ENCODE results near the gene SCYL3.
"Not testable (repeated sequence)": the region's sequence is repeated elsewhere in the genome, so short reads cannot be mapped to it uniquely, and the experiment has no call there.

SCYL3 gene

DNA sequence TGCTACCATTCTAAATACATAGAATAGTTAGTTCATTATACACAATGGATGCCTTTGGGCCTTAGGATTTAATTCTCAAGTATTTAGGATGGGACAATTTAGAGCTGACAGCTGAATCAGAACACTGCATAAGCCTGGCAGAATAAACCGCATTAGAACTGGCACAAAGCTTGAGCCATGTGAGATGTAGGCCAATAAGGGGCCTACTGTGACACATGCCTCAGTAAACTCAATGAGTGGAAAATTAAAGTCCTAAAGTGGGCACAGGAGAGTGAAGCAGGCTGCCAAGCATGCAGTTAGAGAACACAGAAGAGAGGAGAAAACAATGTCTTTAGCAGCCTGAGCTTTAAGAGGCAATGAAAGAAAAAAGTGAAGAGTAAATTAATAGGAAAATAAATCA, 24.3 kb downstream of the SCYL3 start:
- DNase-seq (ENCODE audit: low read depth) = no peak

GRCh38 chr1:169868978-169869377, 24.7 kb downstream of the SCYL3 start:
- no peak for DNase-seq (ENCODE audit: low read depth)

DNA sequence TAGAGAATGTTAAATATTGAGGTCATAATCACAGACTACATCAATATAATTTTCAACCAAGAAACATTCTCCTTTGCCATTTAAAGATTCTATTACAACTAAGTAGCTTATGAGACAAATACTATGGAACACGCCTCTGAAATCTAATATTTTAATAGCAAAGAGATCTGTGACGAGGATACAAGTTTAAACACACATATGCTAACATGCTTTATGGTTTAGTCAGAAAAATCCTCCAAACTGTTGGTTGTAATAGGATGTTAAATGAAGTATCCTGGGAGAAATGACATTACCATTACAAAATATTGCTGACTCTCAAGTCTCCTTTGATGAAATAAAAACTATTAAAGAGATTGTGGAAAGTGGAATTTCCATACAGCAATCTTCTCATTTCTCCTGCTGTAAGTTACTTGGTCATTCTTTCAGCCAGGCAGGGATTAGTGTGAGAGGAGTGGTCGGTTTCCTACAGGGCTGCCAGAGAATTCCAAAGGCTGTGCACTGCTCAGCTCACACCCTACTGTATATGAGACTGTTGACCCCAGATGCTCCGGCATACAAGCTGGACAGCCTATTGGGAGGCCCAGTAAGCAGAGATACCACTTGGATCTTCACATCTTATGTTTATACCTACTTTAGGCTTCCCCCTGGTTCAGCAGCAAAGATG, 26.6 kb downstream of the SCYL3 start:
- DNase-seq (ENCODE audit: low read depth) = no peak

DNA sequence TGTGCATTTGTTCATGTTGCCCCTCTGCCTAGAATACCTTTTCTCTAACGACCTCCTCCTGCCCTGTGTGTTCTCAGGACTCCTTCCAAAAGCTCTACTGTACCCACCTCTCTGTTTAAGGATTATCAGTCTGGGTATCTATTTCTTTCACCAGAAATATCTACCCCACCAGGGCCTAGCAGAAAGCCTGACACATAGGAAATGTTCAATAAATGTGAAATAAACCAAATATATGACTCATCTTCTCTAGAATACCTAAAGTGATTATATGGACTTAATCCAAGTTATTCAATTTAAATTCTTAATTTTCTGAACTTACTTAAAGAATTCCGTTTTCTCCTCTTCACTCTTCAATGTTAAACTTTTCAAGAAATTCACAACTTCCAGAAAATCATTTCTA, 27.1 kb downstream of the SCYL3 start:
- no peak for DNase-seq (ENCODE audit: low read depth)

DNA sequence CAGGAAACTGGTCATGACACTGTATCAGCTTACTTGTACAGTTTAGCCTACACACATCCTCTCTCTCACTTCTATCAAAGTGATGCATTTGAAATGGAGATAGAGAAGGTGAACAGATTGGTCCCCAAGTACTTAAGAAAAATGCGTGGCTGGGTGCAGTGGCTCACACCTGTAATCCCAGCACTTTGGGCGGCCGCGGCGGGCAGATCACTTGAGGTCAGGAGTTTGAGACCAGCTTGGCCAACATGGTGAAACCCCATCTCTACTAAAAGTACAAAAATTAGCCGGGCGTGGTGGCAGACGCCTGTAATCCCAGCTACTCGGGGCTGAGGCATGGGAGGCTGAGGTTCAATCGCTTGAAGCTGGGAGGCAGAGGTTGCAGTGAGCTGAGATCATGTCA, 29.2 kb downstream of the SCYL3 start:
- not testable (repeated sequence) for DNase-seq (ENCODE audit: low read depth)

DNA sequence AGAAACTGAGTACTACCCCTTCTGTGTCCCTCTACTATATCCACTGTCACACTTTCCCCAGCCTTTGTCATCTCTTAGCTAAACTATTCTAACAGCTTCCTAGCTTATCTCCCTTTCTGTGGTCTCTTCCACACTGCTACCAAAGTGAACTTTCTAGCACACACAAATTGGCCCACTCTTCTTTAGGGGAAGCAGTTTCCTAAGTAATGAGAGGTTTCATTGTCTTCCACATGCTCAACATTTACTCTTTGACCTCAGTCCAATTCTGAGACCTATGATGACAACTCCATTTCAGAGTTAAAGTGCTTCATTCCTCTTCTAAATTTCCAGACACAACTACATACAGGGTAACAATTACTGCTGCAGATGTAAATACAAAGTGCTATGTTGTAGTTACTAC, 32.9 kb downstream of the SCYL3 start:
- no peak for DNase-seq (ENCODE audit: low read depth)

DNA sequence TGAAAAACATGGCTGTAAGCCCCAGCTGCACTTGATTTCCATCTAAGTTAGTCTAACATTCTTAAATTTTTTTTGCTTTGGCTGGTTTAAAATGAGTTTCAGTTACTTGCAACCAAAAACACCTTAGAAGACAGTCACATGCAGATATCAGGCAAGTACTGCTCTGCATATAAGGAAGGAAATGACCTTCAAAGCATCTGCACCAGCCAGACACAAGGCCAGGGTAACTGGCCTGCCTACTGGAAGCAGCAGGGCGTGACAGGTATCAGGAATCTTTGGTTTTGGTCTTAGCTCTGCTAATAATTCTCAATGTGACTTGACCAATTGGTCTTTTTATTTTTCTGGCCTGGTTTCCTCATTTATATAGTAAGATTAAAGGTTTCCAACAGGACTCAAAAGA, 33.5 kb downstream of the SCYL3 start:
- DNase-seq (ENCODE audit: low read depth) = no peak

- no peak for DNase-seq (ENCODE audit: low read depth)
Observed at GRCh38 chr1:169859001-169859400, 34.7 kb downstream of the SCYL3 start.

DNA sequence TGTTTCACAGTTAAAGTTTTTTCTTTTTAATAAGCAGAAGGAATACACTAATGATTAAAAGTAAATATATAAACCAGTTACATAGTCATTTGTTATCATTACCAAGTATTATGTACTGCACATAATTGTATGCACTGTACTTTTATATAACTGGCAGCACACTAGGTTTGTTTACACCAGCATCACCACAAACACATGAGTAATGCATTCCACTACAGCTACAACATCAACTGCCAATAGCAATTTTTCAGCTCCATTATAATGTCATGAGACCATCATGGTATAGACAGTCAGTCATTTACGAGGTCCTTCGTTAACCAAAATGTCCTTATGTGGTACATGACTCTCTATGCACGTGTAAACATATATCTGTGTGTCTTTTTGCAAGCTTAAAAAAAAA, 35.2 kb downstream of the SCYL3 start:
- DNase-seq (ENCODE audit: low read depth) = no peak

DNA sequence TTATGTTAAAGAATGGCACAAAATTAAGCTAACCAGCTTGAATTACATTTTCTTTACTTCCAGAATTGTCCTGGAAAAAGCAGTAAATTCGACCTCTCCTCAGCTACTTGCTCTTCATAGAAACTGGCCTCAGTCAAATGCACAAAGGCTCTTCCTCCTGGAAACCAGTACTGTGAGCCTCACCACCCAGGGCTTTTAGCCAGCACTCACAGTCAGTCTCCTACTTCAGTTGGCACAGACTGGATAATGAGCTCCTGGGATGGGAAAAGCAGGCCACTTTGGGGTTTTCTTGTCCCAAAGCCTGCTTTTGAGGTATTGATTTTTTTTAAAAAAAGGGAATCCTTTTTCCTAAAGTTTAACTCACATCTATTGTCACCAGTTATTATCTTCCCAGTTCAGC, 40.4 kb downstream of the SCYL3 start:
- no peak for DNase-seq (ENCODE audit: low read depth)

DNA sequence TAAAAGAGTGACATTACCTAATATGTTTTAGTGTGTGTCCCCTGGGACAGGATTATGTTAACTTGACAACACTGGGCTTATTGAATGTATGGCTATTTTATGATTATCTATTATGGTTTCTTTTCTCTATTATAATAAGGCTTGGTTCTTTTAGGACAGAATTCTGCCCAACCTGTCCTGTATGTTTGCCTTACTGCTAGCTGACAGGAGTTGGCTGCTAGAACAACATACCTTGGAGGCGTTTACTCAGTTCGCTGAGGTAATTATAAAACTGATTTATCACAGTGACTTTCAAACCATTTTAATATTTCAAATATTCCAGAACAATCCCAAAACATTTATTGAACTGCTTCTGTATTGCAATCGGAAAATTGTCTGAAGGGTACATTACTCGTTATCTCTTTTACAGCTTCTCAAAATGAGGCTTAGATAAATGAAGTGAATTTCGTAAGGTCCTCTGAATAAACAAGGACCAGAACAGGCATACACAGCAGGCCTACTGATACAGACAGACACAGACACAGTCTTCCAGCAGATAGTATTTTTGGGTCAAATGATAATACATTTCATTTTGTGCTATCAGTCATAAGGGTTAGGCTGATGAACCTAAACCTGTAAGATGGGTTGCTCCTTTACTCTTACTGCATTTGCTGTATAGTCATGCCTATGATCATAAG, 44.2 kb downstream of the SCYL3 start:
- DNase-seq (ENCODE audit: low read depth) = no peak

DNA sequence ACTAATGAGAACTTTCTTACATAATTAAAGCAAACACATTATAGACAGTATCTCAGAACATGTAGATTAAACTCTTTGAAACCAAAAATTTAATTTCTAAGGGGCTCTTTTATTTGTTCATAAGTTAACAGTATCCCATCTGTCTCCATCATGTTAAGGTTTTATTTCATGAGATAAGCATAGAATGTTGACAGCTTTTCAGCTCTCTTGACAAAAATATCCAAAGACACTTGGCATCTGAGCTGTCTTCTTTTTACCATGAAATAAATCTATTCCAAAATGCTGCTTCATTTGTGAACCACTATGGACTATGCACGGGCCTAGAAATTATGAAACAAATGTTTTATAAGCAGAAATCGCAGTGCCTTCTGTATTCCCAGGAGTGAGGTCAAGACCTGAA, 45.2 kb downstream of the SCYL3 start:
- DNase-seq (ENCODE audit: low read depth) = no peak

- DNase-seq (ENCODE audit: low read depth) = no peak
Observed at GRCh38 chr1:169844941-169845608, 48.6 kb downstream of the SCYL3 start.

DNA sequence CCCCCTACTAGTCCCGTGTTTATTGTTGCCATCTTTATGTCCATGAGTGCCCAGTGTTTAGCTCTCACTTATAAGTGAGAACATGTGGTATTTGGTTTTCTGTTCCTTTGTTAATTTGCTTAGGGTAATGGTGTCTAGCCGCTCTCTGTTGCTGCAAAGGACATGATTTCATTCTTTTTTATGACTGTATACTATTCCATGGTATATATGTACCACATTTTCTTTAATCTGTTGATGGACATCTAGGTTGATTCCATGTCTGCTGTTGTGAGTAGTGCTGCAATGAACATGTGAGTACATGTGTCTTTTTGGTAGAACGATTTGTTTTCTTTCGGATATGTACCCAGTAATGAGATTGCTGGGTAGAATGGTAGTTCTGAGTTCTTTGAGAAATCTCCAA, 54.8 kb downstream of the SCYL3 start:
- DNase-seq (ENCODE audit: low read depth) = no peak

DNA sequence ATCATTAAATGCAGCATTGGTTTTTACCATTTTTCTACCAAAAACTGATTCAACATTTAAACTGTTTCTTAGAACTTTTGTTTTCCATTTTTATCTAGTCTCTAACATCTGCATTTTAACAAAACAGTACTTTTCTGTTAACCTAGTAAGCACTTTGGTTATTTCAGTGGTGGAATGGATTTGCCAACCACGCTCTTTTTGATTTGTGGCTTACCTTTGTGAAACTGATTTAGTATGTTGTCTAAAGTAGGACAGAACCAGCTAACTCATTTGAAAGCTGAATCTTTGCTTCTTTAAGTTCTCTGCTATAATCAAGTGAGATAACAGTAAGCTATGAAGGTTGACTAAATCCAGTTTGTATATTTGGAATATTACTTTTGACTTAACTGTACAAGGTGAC, 57.5 kb downstream of the SCYL3 start:
- no peak for DNase-seq (ENCODE audit: low read depth)

GRCh38 chr1:169835647-169836046, 58.0 kb downstream of the SCYL3 start:
- no peak for DNase-seq (ENCODE audit: low read depth)

- no peak for DNase-seq (ENCODE audit: low read depth)
Observed at GRCh38 chr1:169834869-169835268, 58.8 kb downstream of the SCYL3 start.

DNA sequence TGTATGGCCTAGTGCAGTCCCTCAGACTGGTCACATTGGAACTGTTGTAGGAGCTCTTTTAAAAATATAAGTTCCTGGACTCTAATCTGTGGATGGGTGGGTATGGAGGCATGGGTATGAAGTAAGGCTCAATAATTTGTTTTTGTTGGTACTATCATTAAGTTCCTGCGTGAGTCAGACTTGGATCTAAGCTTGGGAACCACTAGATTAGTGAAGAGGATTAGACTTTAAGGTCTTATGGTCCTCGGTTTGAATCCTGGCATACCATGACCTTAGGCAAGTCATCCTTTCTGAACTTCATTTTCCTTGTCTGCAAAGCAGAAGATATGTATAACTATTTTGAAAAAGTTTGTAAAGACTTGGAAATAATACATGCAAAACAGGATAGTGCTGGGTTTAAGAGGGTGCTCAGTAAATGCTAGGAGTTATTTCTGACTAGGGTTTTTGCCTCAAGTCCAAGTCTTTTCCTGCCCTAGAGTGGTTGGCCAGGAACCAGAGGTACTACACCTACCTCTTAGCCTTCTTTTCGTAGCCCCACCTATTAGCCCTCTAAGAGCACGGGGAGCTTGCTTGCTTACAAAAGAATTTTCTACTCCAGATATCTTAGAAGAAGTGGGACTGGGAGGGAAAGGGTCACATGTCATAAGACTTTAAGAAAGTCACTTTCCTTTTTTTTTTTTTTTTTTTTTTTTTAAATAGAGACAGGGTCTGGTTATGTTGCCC, 60.4 kb downstream of the SCYL3 start:
- DNase-seq (ENCODE audit: low read depth) = no peak

GRCh38 chr1:169829671-169830070, 64.0 kb downstream of the SCYL3 start:
- DNase-seq (ENCODE audit: low read depth) = no peak

DNA sequence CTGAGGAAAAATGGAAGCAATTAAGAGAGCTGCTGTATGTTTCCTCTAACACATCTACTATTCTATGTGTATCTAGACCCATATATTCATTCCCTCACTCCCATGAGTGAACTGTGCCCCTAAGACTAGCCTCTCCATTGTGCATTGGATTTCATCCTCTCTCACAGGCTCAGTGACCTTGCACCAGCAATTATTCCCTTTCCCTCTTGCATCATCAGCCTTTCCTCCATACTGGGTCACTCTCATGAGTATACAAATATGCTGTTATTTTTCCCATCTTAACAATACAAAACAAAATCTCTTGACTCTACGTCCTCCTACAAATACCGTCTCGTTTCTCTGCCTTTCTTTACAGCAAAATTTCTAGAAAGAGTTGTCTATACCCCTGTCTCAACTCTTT, 69.5 kb downstream of the SCYL3 start:
- no peak for DNase-seq (ENCODE audit: low read depth)

DNA sequence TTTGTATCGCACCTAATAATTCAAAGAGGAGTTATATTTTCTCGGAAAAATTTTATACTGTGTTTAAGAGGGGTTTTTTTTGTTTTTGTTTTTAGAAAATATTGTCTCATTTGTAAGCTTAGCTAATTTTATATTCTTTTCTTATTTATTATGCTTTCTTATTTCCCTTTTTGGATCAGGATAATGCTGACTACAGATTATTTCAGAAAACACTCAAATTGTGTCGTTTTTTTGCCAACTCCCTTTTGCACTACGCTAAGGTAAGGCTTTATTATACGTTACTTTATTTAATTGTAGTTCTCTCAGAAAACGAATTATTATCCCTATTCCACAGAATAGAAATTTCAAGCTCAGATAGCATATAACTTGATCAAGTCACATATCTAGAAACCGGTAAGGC, 72.2 kb downstream of the SCYL3 start:
- no peak for DNase-seq (ENCODE audit: low read depth)

DNA sequence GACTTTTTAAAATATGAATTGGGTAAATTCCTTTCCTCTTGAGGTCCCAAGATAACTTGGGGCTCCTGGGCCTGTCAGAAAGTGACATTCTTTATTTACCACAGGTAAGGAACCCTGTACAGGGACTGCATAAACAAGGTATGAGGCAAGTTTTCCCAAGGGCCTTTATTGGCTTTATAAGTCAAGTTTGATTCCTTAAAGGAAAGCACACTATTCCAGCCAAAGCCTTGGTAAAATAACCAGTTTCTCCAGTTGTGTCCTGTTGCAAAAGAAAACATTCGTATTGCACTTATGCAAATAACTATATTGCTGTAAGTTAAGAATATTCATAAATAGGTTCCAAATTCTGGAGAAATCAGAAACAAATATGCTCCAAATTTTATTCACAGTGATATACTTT, 77.1 kb downstream of the SCYL3 start:
- no peak for DNase-seq (ENCODE audit: low read depth)

GRCh38 chr1:169814265-169814664, 79.4 kb downstream of the SCYL3 start:
- DNase-seq (ENCODE audit: low read depth) = no peak

Measured in stromal cell of bone marrow (primary cell).